SU-DHL-6 (cell line): Measurements from ENCODE around the gene ACTL6B.

ENCODE experiments used
- EZH2phosphoT487 ChIP-seq: fragments of 200-600 bp; sonication (generic), shearing (Covaris generic); conservative IDR thresholded peaks from 2 replicates; pipeline ENCODE4 v1.6.1; 2018; ENCODE audit warnings: mild to moderate bottlenecking, antibody characterized with exemption, low read length, moderate library complexity, mixed read lengths
- TF ChIP-seq, protein P1 (sequence below): fragments of 200-600 bp; sonication (generic); IDR thresholded peaks from one replicate; pipeline ENCODE4 v1.5.1; 2017; ENCODE audit warnings: antibody characterized with exemption, mild to moderate bottlenecking, low read length, moderate library complexity; ENCODE audit not compliant: insufficient read depth, poor library complexity, severe bottlenecking

DNA sequence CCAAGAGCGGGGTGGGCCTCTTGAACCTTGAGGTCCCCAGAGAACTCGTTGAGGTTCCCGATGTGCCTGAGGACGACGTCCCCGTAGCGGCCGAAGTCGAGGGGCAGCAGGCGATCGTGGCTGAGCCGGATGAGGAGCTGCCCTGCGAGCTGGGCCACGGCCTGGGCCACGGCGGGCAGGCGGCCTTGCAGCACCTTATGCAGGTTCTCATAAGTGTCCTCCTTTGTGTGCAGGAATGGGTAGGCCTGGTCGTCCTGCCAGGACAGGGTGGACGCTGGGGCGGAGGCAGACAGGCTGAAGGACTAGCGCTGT, 29.1 kb downstream of the ACTL6B start:
- TF ChIP-seq, protein P1, sequence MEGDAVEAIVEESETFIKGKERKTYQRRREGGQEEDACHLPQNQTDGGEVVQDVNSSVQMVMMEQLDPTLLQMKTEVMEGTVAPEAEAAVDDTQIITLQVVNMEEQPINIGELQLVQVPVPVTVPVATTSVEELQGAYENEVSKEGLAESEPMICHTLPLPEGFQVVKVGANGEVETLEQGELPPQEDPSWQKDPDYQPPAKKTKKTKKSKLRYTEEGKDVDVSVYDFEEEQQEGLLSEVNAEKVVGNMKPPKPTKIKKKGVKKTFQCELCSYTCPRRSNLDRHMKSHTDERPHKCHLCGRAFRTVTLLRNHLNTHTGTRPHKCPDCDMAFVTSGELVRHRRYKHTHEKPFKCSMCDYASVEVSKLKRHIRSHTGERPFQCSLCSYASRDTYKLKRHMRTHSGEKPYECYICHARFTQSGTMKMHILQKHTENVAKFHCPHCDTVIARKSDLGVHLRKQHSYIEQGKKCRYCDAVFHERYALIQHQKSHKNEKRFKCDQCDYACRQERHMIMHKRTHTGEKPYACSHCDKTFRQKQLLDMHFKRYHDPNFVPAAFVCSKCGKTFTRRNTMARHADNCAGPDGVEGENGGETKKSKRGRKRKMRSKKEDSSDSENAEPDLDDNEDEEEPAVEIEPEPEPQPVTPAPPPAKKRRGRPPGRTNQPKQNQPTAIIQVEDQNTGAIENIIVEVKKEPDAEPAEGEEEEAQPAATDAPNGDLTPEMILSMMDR: no peak
- no peak for TF ChIP-seq EZH2phosphoT487
